UCSD-AML1 (cell line): ENCODE data around the gene PCDHB16.
"Not testable (repeated sequence)": the region's sequence is repeated elsewhere in the genome, so short reads cannot be mapped to it uniquely, and the experiment has no call there.

Experiments used
- DNase-seq: peaks from one replicate; lab custom pipeline; 2025; ENCODE audit not compliant: unreplicated experiment; lab: John Stamatoyannopoulos, UW

The PCDHB16 gene

DNA sequence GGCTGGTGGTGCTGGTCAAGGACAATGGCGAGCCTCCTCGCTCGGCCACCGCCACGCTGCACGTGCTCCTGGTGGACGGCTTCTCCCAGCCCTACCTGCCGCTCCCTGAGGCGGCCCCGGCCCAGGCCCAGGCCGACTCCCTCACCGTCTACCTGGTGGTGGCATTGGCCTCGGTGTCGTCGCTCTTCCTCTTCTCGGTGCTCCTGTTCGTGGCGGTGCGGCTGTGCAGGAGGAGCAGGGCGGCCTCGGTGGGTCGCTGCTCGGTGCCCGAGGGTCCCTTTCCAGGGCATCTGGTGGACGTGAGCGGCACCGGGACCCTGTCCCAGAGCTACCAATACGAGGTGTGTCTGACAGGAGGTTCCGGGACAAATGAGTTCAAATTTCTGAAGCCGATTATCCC lies 43.2 kb downstream of the PCDHB16 start:
- DNase-seq = not testable (repeated sequence)

DNA sequence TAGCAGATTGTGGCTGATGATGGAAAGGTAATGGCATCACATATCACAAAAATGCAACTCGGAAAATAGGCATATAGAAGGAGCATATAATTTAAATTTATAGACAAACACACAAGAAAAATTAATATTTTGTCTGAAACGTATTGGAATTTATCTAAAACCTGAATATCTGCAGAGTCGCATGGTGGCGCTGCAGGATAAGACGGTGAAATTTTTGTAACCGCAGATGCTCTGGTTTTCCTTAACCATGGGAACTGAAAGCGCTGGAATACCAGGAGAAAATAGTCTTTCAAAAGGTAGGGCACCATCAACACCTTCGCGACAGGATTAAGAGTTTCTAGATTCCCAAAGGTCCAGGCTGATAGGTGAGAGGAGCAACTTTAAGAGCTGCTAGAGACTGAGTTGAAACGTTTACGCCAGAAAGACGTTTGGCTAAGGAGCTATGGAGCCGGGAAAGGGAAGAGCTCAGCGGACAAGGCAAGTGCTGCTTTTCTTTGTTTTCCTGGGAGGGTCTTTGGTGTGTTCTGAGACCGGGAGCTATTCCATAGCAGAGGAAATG lies 52.0 kb downstream of the PCDHB16 start:
- DNase-seq = no peak
